A673 (cell line): Measurements from ENCODE around the gene MORC1.

Experiments
- EZH2 ChIP-seq: fragments of 200-600 bp; sonication (generic); IDR thresholded peaks from 2 replicates; pipeline ENCODE4 v1.6.1; 2017; ENCODE audit warnings: borderline replicate concordance, low read depth, mild to moderate bottlenecking, mixed read lengths, antibody characterized with exemption, low read length; ENCODE audit not compliant: poor library complexity, severe bottlenecking
- TF ChIP-seq, protein P1 (sequence below): fragments of 300-800, 200-600 bp; sonication (generic); conservative IDR thresholded peaks from 2 replicates; pipeline ENCODE4 v1.5.1; 2017; ENCODE audit warnings: low read depth, mild to moderate bottlenecking, antibody characterized with exemption, low read length, moderate library complexity, mixed read lengths

DNA sequence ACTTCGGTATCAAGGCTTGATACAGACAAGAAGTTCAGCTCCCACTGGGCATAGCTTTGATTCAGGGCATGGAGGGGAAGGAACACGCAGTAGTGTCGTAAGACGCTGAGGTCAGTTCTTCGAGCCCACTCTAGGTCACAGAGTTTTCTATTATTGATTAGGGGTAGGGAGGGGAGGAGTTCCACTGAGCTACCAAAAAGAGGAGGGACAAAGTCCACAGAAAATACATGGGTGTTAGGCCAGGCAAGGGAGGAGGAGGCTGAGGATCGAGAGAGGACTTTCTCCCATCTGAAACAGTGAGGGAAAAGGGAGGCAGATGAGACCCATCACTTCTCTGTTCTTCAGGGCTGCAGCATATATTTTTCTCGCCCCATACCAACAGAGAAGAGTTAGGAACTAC lies 89.2 kb downstream of the MORC1 start:
- TF ChIP-seq, protein P1, sequence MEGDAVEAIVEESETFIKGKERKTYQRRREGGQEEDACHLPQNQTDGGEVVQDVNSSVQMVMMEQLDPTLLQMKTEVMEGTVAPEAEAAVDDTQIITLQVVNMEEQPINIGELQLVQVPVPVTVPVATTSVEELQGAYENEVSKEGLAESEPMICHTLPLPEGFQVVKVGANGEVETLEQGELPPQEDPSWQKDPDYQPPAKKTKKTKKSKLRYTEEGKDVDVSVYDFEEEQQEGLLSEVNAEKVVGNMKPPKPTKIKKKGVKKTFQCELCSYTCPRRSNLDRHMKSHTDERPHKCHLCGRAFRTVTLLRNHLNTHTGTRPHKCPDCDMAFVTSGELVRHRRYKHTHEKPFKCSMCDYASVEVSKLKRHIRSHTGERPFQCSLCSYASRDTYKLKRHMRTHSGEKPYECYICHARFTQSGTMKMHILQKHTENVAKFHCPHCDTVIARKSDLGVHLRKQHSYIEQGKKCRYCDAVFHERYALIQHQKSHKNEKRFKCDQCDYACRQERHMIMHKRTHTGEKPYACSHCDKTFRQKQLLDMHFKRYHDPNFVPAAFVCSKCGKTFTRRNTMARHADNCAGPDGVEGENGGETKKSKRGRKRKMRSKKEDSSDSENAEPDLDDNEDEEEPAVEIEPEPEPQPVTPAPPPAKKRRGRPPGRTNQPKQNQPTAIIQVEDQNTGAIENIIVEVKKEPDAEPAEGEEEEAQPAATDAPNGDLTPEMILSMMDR: no peak
- TF ChIP-seq EZH2: no peak
